Mesothelial cell of epicardium (in vitro differentiated cells): ENCODE measurements around the gene EEFSEC. TPM values are rescaled to one million over a fixed set of nuclear protein-coding genes. Genes with fewer than 3 reads are reported as not detected.

Experiments used
- DNase-seq, 2 experiments: peaks; one replicate each; pipeline ENCODE4 v3.0.0; 2021; ENCODE audit warnings: low spot score in 2 of 2; ENCODE audit not compliant: unreplicated experiment in 2 of 2
- H3K27ac Mint-ChIP-seq: 2 replicates; pipeline ENCODE4 v1.8.0; 2021; ENCODE audit warnings: mixed read lengths
- H3K27me3 Mint-ChIP-seq: 2 replicates; pipeline ENCODE4 v1.8.0; 2021; ENCODE audit warnings: low read depth, mixed read lengths
- H3K36me3 Mint-ChIP-seq: 2 replicates; pipeline ENCODE4 v1.8.0; 2021; ENCODE audit warnings: mixed read lengths
- H3K4me1 Mint-ChIP-seq: 2 replicates; pipeline ENCODE4 v1.8.0; 2021; ENCODE audit warnings: mixed read lengths
- H3K4me3 Mint-ChIP-seq: 2 replicates; pipeline ENCODE4 v1.8.0; 2021; ENCODE audit warnings: mild to moderate bottlenecking, moderate library complexity, mixed read lengths
- H3K9me3 Mint-ChIP-seq: 2 replicates; pipeline ENCODE4 v1.8.0; 2021; ENCODE audit warnings: mixed read lengths
- CTCF ChIP-seq: fragments of 200-600 bp; sonication (generic); IDR thresholded peaks from one replicate; pipeline ENCODE4 v1.5.0; 2021; ENCODE audit warnings: antibody characterized with exemption; ENCODE audit not compliant: unreplicated experiment
- total RNA-seq: library from RNA; stranded (reverse); gene quantifications from 3 replicates; pipeline ENCODE4 v1.2.1, GENCODE V29; 2021

The EEFSEC gene
- total RNA-seq, 1 donor from 2014 or later: 19.4 TPM

- peaks cover 5% of the 10 kb centered on the region for H3K4me1 Mint-ChIP-seq
- TF ChIP-seq CTCF: no peak
- DNase-seq: no peak
- no peaks in the 10 kb centered on the region for H3K36me3 Mint-ChIP-seq
- peaks cover 13% of the 10 kb centered on the region for H3K9me3 Mint-ChIP-seq
- no peak overlapping the region for H3K27ac Mint-ChIP-seq
- no peaks in the 10 kb centered on the region for H3K27me3 Mint-ChIP-seq
- H3K4me3 Mint-ChIP-seq: no peak overlapping the region
Observed at GRCh38 chr3:128448491-128448890, 295.2 kb downstream of the EEFSEC start.

GRCh38 chr3:128449111-128449638, 295.9 kb downstream of the EEFSEC start:
- Mint-ChIP-seq H3K27ac (no peak overlapping the region), H3K9me3 (peaks cover 13% of the 10 kb centered on the region), H3K36me3 (no peaks in the 10 kb centered on the region), H3K4me1 (peaks cover 5% of the 10 kb centered on the region), H3K27me3 (no peaks in the 10 kb centered on the region), H3K4me3 (no peak overlapping the region)
- TF ChIP-seq CTCF: no peak
- DNase-seq: no peak

DNA sequence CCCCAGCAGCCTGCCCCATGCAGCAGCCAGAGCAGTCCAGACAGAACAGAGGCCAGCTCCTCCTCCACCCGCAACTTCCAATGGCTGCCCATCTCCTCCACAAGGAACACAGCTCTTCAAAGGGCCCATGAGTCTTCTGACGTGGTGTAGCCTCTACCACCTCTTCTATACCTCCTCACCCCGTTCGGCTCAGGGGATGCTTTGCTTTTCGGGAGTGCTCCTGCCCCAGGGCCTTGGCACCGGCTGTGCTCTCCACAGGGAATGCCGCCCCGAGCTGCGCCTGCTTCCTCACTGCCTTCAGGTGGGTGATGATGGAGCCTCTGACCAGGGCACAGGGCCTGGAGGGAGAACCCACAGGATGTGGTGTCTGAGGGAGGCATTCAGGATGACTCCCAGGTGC, 298.8 kb downstream of the EEFSEC start:
- H3K36me3 Mint-ChIP-seq: no peaks in the 10 kb centered on the region
- peaks cover 2% of the 10 kb centered on the region for H3K9me3 Mint-ChIP-seq
- peaks cover 16% of the 10 kb centered on the region for H3K4me1 Mint-ChIP-seq
- H3K27ac Mint-ChIP-seq: no peak overlapping the region
- H3K27me3 Mint-ChIP-seq: peaks cover 2% of the 10 kb centered on the region
- H3K4me3 Mint-ChIP-seq: no peak overlapping the region
- TF ChIP-seq CTCF: no peak
- no peak for DNase-seq

- peaks cover 2% of the 10 kb centered on the region for H3K27me3 Mint-ChIP-seq
- no peaks in the 10 kb centered on the region for H3K9me3 Mint-ChIP-seq
- no peaks in the 10 kb centered on the region for H3K36me3 Mint-ChIP-seq
- no peak overlapping the region for H3K27ac Mint-ChIP-seq
- DNase-seq: no peak
- H3K4me1 Mint-ChIP-seq: peaks cover 20% of the 10 kb centered on the region
- H3K4me3 Mint-ChIP-seq: no peak overlapping the region
- no peak for TF ChIP-seq CTCF
Observed at GRCh38 chr3:128452678-128453275, 299.5 kb downstream of the EEFSEC start.

DNA sequence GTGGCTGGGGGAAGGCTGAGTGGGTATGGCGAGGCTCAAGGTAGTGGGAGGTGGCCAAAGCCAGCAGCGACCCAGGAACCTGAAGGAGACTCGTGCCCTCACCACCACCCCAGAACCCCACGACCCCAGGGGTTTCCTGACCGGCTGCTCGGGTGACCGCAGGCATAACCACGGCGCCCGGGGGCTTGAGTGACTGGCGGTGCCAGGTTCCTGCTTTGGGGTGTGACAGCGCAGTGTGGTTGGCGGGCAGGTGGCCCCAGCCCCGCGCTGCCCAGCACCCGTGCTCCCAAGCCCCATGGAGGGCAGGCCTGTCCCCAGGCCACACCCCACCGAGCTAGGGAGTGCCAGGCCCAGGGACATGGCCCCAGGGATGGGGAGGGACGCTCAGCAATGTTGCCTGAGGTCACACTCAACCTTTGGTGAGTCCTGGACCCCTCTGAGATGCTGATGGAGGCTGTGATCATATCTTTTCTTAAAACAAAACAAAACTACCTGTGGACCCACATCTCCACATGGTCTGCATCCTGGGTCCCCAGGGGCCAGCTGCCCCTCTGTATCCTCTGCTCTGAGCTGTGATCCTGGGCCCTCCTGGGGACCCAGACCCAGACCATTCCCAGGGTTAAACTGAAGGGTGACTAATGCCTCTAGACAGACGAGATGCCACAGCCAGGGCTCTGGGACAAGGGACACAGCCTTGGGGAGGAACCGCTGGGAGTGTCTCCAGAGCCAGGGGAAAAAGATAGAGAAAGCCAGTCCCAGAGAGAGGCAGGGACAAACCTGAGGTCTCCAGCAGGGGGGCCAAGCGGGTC, 300.4 kb downstream of the EEFSEC start:
- no peak for TF ChIP-seq CTCF
- Mint-ChIP-seq H3K27me3 (peaks cover 2% of the 10 kb centered on the region), H3K4me1 (peaks cover 26% of the 10 kb centered on the region), H3K9me3 (no peaks in the 10 kb centered on the region), H3K27ac (no peak overlapping the region), H3K36me3 (no peaks in the 10 kb centered on the region), H3K4me3 (no peak overlapping the region)
- no peak for DNase-seq
